Naive thymus-derived CD8-positive, alpha-beta T cell (primary cell): ENCODE measurements around the gene SLC44A3. TPM values are rescaled to one million over a fixed set of nuclear protein-coding genes. Genes with fewer than 3 reads are reported as not detected.

Experiments used
- ATAC-seq, 2 donors: fragments of 150-1000 bp; cut with Tn5 transposase in 1 of 2; sonication (Bioruptor Pico), chemical (Tn5 transposase) in 1 of 2; 1 replicate in 1 of 2; 2 replicates in 1 of 2; pipeline ENCODE4 v1.10.0; 2021; ENCODE audit warnings: mild to moderate bottlenecking in 2 of 2, moderate library complexity in 2 of 2
- POLR2A ChIA-PET: fragments of 350-600 bp; sonication (Branson Sonifier 250); formaldehyde crosslinking; loops from one replicate; lab custom pipeline; 2021; ENCODE audit warnings: antibody characterized with exemption; lab: Charles Lee
- DNase-seq, 10 donors: peaks; one replicate each; pipeline versions ENCODE4 v3.0.0 to v3.0.0-alpha.2; 2020 to 2022
- H3K27ac Mint-ChIP-seq, 10 donors: one replicate each; pipeline ENCODE4 v1.8.0; 2020 to 2022; ENCODE audit warnings: mild to moderate bottlenecking in 10 of 10, mixed read lengths in 10 of 10, moderate library complexity in 4 of 10, inconsistent platforms in 1 of 10
- H3K27me3 Mint-ChIP-seq, 5 donors: one replicate each; pipeline ENCODE4 v1.8.0; 2021 to 2022; ENCODE audit warnings: mixed read lengths in 5 of 5
- H3K36me3 Mint-ChIP-seq, 3 donors: one replicate each; pipeline ENCODE4 v1.8.0; 2020 to 2022; ENCODE audit warnings: mixed read lengths in 3 of 3, mild to moderate bottlenecking in 2 of 3, inconsistent platforms in 1 of 3
- H3K4me1 Mint-ChIP-seq, 4 donors: one replicate each; pipeline ENCODE4 v1.8.0; 2021 to 2022; ENCODE audit warnings: mixed read lengths in 4 of 4
- H3K4me3 Mint-ChIP-seq, 10 donors: one replicate each; pipeline ENCODE4 v1.8.0; 2020 to 2022; ENCODE audit warnings: mild to moderate bottlenecking in 10 of 10, mixed read lengths in 10 of 10, moderate library complexity in 6 of 10, inconsistent platforms in 1 of 10
- H3K9me3 Mint-ChIP-seq, 9 donors: one replicate each; pipeline ENCODE4 v1.8.0; 2020 to 2022; ENCODE audit warnings: mixed read lengths in 9 of 9, mild to moderate bottlenecking in 3 of 9, inconsistent platforms in 1 of 9, moderate library complexity in 1 of 9
- polyA plus RNA-seq, 3 donors: library from polyadenylated mRNA; unstranded; fragments of 300-500 nt; fragmentation: Illumina TruSeq; gene quantifications; one replicate each; pipeline ENCODE4 v1.2.3, GENCODE V29; 2021
- total RNA-seq, 8 experiments: library from RNA in 2 of 8; stranded (reverse) in 2 of 8; gene quantifications; one replicate each; pipeline ENCODE4 v1.2.3 and lab custom pipeline; 2021 to 2026

SLC44A3 gene
- total and polyA plus RNA-seq, 5 experiments from 2014 or later: not detected

- DNase-seq (no peak), ATAC-seq (no peak)
- Mint-ChIP-seq H3K27ac (no peak overlapping the region), H3K4me1 (peaks cover 3 to 10% (median 7%) of the 10 kb centered on the region in 4 donors), H3K4me3 (no peak overlapping the region), H3K27me3 (peaks cover 1 to 10% (median 3%) of the 10 kb centered on the region in 5 donors), H3K36me3 (no peaks in the 10 kb centered on the region), H3K9me3 (no peaks in the 10 kb centered on the region)
- POLR2A ChIA-PET: no interaction called here
Observed at GRCh38 chr1:94804442-94804837, 15.7 kb upstream of the SLC44A3 start.

- no peaks in the 10 kb centered on the region for H3K36me3 Mint-ChIP-seq
- POLR2A ChIA-PET: no interaction called here
- no peaks in the 10 kb centered on the region for H3K9me3 Mint-ChIP-seq
- DNase-seq: peak in 9 of 10 donors; percentile 9 to 72 (median 42)
- no peak overlapping the region for H3K27ac Mint-ChIP-seq
- no peak overlapping the region for H3K4me3 Mint-ChIP-seq
- ATAC-seq: peak; percentile 66
- peaks cover 1 to 10% (median 3%) of the 10 kb centered on the region in 5 donors for H3K27me3 Mint-ChIP-seq
- H3K4me1 Mint-ChIP-seq: peaks cover 3 to 10% (median 7%) of the 10 kb centered on the region in 4 donors
Observed at GRCh38 chr1:94805912-94806311, 14.2 kb upstream of the SLC44A3 start.

GRCh38 chr1:94806441-94806871 lies 13.7 kb upstream of the SLC44A3 start:
- DNase-seq (no peak), ATAC-seq (no peak)
- POLR2A ChIA-PET: no interaction called here
- no peaks in the 10 kb centered on the region for H3K9me3 Mint-ChIP-seq
- peaks cover 3 to 9% (median 7%) of the 10 kb centered on the region in 4 donors for H3K4me1 Mint-ChIP-seq
- no peaks in the 10 kb centered on the region for H3K36me3 Mint-ChIP-seq
- no peak overlapping the region for H3K27ac Mint-ChIP-seq
- H3K4me3 Mint-ChIP-seq: no peak overlapping the region
- H3K27me3 Mint-ChIP-seq: peaks cover 2 to 10% (median 3%) of the 10 kb centered on the region in 5 donors

- POLR2A ChIA-PET: no interaction called here
- Mint-ChIP-seq H3K4me3 (peak overlapping the region in 2 of 10 donors; percentile 5 to 19), H3K36me3 (no peaks in the 10 kb centered on the region), H3K27me3 (peaks cover 3 to 10% (median 4%) of the 10 kb centered on the region in 5 donors), H3K4me1 (peaks cover 0 to 4% (median under 1%) of the 10 kb centered on the region in 4 donors), H3K9me3 (peaks cover 0 to 9% (median 0%) of the 10 kb centered on the region in 9 donors), H3K27ac (peak overlapping the region in 1 of 10 donors; percentile 4)
- peak in 1 of 2 donors; percentile 57 for ATAC-seq
- no peak for DNase-seq
Observed at GRCh38 chr1:94807742-94808491, 12.2 kb upstream of the SLC44A3 start.

GRCh38 chr1:94808669-94809068 lies 11.5 kb upstream of the SLC44A3 start:
- Mint-ChIP-seq H3K36me3 (peaks cover 0 to 2% (median 1%) of the 10 kb centered on the region in 3 donors), H3K27me3 (peaks cover 3 to 11% (median 4%) of the 10 kb centered on the region in 5 donors), H3K9me3 (peaks cover 0 to 16% (median 4%) of the 10 kb centered on the region in 9 donors), H3K27ac (peak overlapping the region in 1 of 10 donors; percentile 4), H3K4me1 (peaks cover 0 to 4% (median under 1%) of the 10 kb centered on the region in 4 donors), H3K4me3 (no peak overlapping the region)
- POLR2A ChIA-PET: no interaction called here
- no peak for DNase-seq
- no peak for ATAC-seq

- H3K27ac Mint-ChIP-seq: no peak overlapping the region
- no peak overlapping the region for H3K4me3 Mint-ChIP-seq
- POLR2A ChIA-PET: no interaction called here
- DNase-seq: no peak
- ATAC-seq: no peak
- peaks cover 0 to 36% (median 7%) of the 10 kb centered on the region in 9 donors for H3K9me3 Mint-ChIP-seq
- H3K36me3 Mint-ChIP-seq: peaks cover 0 to 5% (median 3%) of the 10 kb centered on the region in 3 donors
- peaks cover 0 to 2% (median 0%) of the 10 kb centered on the region in 4 donors for H3K4me1 Mint-ChIP-seq
- H3K27me3 Mint-ChIP-seq: peaks cover 5 to 25% (median 7%) of the 10 kb centered on the region in 5 donors
Observed at GRCh38 chr1:94812985-94813384, 7.2 kb upstream of the SLC44A3 start.

GRCh38 chr1:94816030-94816429 lies 4.1 kb upstream of the SLC44A3 start:
- DNase-seq (no peak), ATAC-seq (no peak)
- Mint-ChIP-seq H3K4me1 (peaks cover 0 to 7% (median 4%) of the 10 kb centered on the region in 4 donors), H3K27me3 (peaks cover 18 to 50% (median 24%) of the 10 kb centered on the region in 5 donors), H3K4me3 (no peak overlapping the region), H3K9me3 (peaks cover 0 to 36% (median 7%) of the 10 kb centered on the region in 9 donors), H3K27ac (no peak overlapping the region), H3K36me3 (peaks cover 0 to 5% (median 3%) of the 10 kb centered on the region in 3 donors)
- POLR2A ChIA-PET: no interaction called here

GRCh38 chr1:94817712-94818111 lies 2.4 kb upstream of the SLC44A3 start:
- Mint-ChIP-seq H3K4me3 (no peak overlapping the region), H3K36me3 (peaks cover 0 to 5% (median 3%) of the 10 kb centered on the region in 3 donors), H3K4me1 (peaks cover 0 to 7% (median 4%) of the 10 kb centered on the region in 4 donors), H3K27ac (no peak overlapping the region), H3K9me3 (peaks cover 0 to 28% (median 2%) of the 10 kb centered on the region in 9 donors), H3K27me3 (peaks cover 21 to 67% (median 36%) of the 10 kb centered on the region in 5 donors)
- DNase-seq (no peak), ATAC-seq (no peak)
- POLR2A ChIA-PET: no interaction called here

GRCh38 chr1:94819238-94819944 lies 766 bp upstream of the SLC44A3 start:
- H3K27ac Mint-ChIP-seq: peak overlapping the region in 1 of 10 donors; percentile 45
- POLR2A ChIA-PET: no interaction called here
- no peak for ATAC-seq

GRCh38 chr1:94820936-94821335 lies 779 bp downstream of the SLC44A3 start:
- H3K4me3 Mint-ChIP-seq: peak overlapping the region in 9 of 10 donors; percentile 20 to 75 (median 62)
- H3K4me1 Mint-ChIP-seq: peaks cover 0 to 7% (median 4%) of the 10 kb centered on the region in 4 donors
- no peaks in the 10 kb centered on the region for H3K36me3 Mint-ChIP-seq
- H3K27me3 Mint-ChIP-seq: peaks cover 26 to 67% (median 40%) of the 10 kb centered on the region in 5 donors
- no peak for DNase-seq
- POLR2A ChIA-PET: no interaction called here
- H3K27ac Mint-ChIP-seq: no peak overlapping the region
- peaks cover 0 to 8% (median 0%) of the 10 kb centered on the region in 9 donors for H3K9me3 Mint-ChIP-seq
- no peak for ATAC-seq

More at GRCh38 chr1:94819238-94819944, 766 bp upstream of the SLC44A3 start:
- H3K27me3 Mint-ChIP-seq: peaks cover 26 to 76% (median 39%) of the 10 kb centered on the region in 5 donors
- no peaks in the 10 kb centered on the region for H3K36me3 Mint-ChIP-seq
- peaks cover 0 to 14% (median 2%) of the 10 kb centered on the region in 9 donors for H3K9me3 Mint-ChIP-seq
- DNase-seq: no peak
- peaks cover 0 to 7% (median 4%) of the 10 kb centered on the region in 4 donors for H3K4me1 Mint-ChIP-seq
- peak overlapping the region in 9 of 10 donors; percentile 35 to 62 (median 61) for H3K4me3 Mint-ChIP-seq

GRCh38 chr1:94821636-94822305 lies 1.6 kb downstream of the SLC44A3 start:
- POLR2A ChIA-PET: no interaction called here
- no peak for DNase-seq
- H3K9me3 Mint-ChIP-seq: peaks cover 0 to 3% (median 0%) of the 10 kb centered on the region in 9 donors
- peaks cover 0 to 7% (median 4%) of the 10 kb centered on the region in 4 donors for H3K4me1 Mint-ChIP-seq
- H3K27ac Mint-ChIP-seq: no peak overlapping the region
- no peak for ATAC-seq
- H3K36me3 Mint-ChIP-seq: no peaks in the 10 kb centered on the region
- peak overlapping the region in 3 of 10 donors; percentile 13 to 62 (median 35) for H3K4me3 Mint-ChIP-seq
- H3K27me3 Mint-ChIP-seq: peaks cover 30 to 72% (median 40%) of the 10 kb centered on the region in 5 donors

- DNase-seq: no peak
- H3K36me3 Mint-ChIP-seq: no peaks in the 10 kb centered on the region
- H3K9me3 Mint-ChIP-seq: peaks cover 0 to 2% (median 0%) of the 10 kb centered on the region in 9 donors
- H3K4me3 Mint-ChIP-seq: no peak overlapping the region
- no peak for ATAC-seq
- POLR2A ChIA-PET: no interaction called here
- peaks cover 30 to 78% (median 39%) of the 10 kb centered on the region in 5 donors for H3K27me3 Mint-ChIP-seq
- H3K27ac Mint-ChIP-seq: no peak overlapping the region
- peaks cover 0 to 7% (median 4%) of the 10 kb centered on the region in 4 donors for H3K4me1 Mint-ChIP-seq
Observed at GRCh38 chr1:94823116-94823515, 3.0 kb downstream of the SLC44A3 start.
